ENCODE results near the gene ESPNL.
"Not testable (repeated sequence)": the region's sequence is repeated elsewhere in the genome, so short reads cannot be mapped to it uniquely, and the experiment has no call there.

The ESPNL gene

DNA sequence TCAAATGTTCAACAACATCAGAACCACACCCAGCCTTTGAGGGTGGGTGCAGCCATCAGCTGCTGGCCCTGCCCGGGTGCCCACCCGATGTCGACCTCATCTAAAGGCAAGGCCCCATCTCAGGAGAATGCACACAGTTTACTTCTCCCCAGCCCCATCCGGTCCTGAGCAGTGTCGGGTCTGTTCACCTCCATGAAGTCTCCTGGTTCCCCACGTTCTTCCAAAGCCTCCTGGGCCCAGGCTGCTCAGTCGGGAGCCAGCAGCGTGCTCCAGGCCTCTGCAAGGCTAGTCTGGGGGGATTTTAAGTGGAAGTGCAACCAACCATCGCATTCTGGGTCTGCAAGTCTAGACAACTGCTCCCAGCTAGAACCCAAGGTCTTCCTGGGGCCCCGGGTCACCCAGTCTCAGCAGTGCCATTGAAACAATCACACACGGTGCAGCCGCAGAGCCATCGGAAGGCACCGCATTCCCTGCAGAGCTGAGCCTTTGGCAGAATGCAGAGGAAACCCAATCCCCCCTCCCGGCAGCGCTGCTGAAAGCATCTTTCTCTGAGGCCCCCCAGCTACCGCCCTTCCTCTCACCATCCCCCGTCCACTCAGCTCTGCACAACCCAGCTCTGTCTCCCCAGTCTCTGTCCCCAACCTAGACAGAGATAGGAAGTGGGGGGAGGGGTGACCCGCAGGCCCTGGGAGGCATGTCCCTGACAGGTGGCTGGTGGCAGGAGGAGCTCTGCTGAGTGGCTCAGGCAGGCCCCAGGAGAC, 8.5 kb downstream of the ESPNL start:
- H3K4me3 ChIP-seq: no peak overlapping the region
- H3K27ac ChIP-seq: peak overlapping the region in 1 of 21 experiments; percentile 9

DNA sequence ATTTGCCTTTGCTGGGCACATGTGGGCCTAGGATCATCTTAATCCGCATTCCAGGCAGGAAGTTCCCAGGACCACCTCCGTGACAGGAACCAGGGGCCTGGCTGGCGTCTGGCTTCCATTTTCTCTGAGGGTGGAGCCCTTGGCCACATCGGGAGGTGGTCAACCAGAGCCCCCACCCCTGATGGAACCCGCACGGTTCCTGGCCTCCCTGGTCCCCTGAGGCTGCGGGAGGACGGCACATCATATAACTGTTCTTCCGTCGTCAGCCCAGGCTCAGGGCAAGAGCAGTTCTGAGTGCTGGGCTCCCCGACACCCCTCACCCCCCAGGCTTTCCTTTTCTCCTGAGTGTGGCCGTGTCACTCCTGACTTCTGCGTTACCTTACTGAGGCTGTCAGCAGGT, 13.5 kb downstream of the ESPNL start:
- H3K27ac ChIP-seq: no peak overlapping the region
- no peak overlapping the region for H3K4me3 ChIP-seq

DNA sequence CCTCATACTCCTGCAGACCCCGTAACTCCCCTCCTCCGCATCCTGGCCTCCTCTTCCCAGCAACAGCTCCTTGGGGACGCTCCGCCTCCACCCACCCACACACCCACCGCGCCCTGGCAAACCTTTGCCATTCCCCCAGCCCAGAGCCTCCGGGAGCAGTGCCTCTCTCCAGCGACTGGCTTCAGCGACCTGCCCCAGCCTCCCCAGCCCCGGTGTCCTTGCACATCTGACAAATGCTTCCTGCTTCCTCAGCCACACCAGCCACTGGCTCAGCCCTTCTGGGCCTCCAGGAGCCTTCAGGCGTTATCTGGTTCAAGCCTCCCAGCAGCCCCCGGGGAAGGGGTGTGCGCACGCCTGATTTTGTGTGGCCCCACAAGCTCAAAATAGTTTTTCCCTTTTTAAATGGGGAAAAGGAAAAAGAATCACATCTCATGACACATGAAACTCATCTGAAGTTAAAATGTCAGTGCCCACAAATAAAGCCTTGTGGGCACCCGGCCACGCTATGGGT, 14.2 kb downstream of the ESPNL start:
- Histone ChIP-seq H3K4me3 (no peak overlapping the region), H3K27ac (no peak overlapping the region)

DNA sequence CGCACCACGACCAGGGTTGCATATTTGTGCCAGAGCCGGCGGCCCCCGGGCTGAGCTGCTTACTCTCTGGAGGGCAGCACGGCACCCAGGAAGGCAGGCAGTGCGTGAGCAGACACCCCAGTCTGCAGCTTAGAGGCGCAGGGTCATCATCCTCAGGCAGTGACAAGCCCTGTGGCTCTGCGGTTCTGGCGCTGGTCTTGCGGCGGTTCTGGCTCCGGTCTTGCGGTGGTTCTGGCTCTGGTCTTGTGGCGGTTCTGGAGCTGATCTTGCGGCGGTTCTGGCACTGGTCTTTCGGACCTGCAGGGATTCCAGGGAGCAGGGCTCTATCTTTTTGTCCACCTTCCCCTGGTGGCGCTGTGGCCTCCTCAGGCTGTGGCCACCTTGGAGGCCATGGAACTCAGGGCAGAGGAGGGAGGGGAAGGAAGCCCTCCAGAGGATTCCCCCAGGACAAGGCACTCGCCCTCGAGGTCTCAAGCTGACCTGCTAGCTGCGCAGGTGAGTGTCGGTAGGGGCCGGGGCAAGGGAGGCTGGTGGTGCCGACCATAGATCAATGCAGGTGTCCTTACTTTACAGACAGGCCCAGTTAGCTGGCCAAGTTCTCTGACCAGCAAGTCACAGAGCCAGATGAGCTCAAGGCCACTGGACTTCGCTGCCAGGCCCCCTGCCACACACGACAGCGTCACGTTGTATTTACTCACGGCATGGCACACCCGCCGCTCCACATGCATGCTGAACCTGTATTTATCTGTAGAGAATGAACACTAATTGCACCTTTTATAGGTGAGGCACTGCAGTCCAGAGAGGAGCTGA, 14.9 kb downstream of the ESPNL start:
- Histone ChIP-seq H3K4me3 (no peak overlapping the region), H3K27ac (no peak overlapping the region)

DNA sequence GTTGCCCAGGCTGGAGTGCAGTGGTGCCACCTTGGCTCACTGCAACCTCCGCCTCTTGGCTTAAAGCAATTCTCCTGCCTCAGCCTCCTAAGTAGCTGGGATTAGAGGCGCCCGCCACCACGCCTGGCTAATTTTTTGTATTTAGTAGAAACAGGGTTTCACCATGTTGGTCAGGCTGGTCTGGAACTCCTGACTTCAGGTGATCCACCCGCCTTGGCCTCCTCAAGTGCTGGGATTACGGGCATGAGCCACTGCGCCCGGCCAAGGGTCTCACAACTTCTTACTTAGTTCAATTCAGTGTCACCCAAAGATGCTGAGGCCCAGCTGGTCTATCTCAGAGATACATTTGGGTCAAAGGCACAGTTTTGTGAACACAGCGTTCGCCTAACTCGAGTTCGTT, 15.6 kb downstream of the ESPNL start:
- not testable (repeated sequence) for H3K4me3 ChIP-seq, H3K27ac ChIP-seq

DNA sequence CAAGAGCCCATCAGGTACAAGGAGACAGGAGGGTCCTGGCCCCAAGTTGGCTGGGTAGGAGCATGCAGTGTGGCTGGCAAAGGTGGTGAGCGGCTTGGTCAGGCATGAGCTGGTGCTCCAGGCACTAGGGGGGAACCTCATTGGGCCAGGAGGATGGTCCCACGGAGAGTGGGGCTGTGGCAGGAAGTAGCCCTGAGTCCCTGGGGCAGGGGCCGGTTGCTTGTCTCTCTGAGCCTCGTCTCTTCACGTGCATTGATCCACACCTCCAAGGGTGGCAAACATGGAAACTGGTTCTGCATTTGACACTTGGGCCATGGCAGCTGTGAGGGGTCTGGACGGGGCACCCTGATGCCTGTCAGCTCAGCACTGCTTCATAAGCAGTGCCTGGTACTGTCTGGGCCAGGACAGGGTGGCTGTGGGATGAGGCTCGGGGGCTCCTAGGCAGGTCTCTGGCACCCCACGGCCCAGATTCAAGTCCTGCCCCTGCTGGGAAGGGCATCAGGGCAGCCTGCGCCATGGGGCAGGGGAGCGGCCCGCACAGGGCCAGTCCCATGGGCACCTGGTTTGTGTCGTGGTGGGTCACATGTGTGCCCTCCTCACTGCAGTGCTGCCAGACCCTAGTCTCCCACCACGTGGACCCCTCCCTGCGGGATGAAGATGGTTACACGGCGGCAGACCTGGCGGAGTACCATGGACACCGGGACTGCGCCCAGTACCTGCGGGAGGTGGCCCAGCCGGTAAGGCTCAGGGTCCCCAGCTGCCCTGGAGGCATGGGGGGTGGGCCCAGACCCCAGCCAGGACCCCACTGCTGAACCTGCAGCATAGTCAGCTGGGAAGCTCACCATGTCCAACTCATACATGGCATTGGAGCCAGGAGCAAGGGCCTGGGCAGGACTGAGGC, 16.4 kb downstream of the ESPNL start:
- H3K4me3 ChIP-seq: no peak overlapping the region
- no peak overlapping the region for H3K27ac ChIP-seq

DNA sequence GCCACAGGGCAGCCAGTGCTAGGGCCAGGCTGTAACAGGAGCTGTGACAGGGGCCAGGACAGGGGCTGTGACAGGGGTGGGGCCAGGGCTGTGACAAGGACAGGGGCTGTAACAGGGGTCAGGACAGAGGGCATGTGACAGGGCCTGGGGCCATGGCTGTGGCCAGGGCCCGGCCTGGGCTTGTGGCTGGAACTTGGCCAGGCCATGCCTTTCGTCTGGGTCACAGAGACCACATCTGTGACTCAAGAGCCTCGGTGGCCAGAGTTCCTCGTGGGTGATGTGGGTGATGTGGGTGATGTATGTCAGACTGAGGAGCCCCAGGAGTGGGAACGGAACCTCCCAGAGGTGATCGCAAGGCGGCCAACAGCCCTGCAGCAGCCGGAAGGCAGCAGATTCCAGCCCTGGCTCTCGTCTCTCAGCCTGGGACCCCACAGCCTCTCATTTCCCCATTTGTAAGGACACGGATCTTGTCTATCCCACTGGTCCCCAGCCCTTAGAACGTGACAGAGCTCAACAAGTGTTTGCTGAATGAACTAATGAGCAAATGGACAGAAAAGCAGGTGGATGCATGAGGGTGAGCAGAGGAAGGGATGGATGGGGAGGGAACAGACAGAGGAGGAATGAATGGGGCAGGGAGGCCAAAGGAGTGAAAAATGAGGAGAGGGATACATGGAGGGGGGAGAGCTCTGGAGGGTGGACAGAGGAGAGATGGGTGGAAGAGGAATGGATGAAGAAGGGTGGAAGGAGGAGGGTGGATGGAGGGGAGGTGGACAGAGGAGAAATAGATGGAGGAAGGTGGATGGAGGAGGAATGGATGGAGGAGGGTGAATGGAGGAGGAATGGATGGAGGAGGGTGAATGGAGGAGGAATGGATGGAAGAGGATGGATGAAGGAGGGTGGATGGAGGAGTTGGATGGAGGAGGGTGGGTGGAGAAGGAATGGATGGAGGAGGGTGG, 17.3 kb downstream of the ESPNL start:
- no peak overlapping the region for H3K27ac ChIP-seq
- no peak overlapping the region for H3K4me3 ChIP-seq

DNA sequence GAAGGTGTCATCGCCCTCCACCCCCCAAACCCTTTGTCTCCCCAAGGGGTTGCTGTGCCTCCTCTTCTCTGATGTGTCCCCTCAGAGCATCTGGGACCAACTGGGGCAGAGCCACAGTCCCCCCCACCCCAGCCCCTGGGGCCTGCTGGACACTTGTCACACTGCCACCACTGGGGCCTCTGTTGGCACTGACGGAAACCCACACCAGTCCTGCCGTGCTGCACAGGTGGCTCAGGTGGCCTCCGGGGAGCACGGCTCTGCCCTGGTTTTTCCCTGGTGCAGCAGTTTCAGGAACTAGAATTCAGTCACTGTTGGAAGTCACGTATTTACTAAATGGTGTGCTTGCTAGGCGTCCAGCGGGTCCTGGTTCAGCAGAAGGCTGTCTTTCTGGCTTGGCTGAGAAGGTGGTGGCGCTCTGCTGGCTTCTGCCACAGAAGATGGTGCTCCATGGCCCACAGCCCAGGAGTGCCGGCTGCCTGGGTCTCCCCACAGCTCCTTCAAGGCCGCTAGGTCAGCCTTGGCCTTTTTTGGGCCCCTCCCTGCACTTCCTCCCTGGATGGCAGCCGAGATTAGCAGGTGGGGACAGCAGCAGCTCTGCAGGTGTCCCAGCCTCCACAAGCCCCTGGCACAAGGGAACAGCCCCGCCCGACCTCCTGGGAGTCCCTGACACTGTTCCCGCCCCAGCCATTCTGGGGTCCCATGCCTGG, 19.8 kb downstream of the ESPNL start:
- H3K4me3 ChIP-seq: no peak overlapping the region
- H3K27ac ChIP-seq: no peak overlapping the region

DNA sequence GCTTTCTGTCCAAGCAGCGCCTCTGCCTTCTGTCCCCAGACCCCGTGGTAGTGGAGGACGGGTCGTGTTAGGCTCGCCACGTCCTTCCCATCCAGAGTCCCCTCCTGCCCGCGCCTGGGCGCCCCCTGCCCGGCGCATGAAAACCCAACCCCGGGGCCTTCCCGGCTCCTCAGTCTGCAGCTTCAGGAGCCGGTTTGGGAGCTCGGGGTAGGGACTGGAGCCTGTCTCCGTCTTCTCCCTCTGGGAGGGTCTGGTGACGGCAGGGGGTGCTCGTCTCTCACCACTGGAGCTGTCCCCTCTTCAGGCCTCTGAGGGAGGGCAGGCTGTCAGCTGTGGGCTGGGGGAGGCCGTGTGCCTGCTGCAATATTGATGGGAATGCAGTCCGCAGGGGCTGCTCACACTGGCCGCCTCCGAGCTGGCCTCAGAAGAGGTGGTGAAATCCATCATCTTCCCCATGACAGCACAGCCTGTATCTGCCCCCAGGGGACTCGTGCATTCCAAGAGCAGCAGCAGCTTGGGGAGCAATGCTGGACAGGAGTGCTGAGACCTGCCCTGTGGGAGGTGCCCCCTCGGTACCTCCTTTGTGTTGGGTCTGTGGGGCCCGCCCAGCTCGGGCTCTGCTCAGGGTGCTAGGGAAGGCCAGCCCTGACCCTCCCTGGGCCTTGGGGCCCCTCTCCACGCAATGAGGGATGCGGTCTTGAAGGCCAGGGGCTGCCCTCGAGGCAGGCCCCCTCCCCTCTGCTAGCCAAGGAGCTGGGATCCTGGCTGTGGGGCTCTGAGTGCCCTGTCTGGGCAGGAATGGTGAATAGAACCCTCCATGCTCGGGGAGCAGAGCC, 20.5 kb downstream of the ESPNL start:
- no peak overlapping the region for H3K27ac ChIP-seq
- H3K4me3 ChIP-seq: no peak overlapping the region

DNA sequence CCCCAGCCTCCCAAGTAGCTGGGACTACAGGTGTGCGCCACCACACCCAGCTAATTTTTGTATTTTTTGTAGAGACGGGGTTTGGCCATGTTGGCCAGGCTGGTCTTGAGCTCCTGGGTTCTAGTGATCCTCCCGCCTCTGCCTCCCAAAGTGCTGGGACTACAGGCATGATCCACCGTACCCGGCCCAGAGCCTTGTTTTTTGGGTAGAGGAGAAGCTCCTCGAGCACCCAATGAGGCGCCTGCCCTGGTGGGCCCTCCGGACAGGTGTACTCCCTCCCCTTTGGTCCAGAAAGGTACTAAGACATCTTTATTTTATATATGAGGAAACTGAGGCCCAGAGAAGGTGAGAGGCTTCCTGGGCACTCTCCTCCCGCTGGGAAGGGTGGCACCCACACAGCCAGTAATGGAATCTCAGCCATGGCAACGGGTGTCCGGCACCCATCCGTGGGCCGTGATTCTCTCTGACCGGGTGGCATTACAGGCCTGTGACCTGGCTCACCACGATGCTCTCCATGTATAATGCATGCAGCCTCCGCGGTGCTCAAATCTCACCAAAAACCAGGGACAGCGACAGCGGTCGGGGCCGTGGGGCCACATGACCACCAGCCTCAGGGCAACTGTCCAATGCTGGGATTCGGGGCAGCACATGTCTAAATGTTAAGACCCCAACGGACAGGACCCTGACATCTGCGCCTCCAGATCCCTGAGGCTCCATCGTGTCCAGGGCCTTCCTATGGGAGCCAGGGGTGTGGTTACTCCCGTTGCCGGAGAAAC, 21.6 kb downstream of the ESPNL start:
- Histone ChIP-seq H3K4me3 (no peak overlapping the region), H3K27ac (no peak overlapping the region)

DNA sequence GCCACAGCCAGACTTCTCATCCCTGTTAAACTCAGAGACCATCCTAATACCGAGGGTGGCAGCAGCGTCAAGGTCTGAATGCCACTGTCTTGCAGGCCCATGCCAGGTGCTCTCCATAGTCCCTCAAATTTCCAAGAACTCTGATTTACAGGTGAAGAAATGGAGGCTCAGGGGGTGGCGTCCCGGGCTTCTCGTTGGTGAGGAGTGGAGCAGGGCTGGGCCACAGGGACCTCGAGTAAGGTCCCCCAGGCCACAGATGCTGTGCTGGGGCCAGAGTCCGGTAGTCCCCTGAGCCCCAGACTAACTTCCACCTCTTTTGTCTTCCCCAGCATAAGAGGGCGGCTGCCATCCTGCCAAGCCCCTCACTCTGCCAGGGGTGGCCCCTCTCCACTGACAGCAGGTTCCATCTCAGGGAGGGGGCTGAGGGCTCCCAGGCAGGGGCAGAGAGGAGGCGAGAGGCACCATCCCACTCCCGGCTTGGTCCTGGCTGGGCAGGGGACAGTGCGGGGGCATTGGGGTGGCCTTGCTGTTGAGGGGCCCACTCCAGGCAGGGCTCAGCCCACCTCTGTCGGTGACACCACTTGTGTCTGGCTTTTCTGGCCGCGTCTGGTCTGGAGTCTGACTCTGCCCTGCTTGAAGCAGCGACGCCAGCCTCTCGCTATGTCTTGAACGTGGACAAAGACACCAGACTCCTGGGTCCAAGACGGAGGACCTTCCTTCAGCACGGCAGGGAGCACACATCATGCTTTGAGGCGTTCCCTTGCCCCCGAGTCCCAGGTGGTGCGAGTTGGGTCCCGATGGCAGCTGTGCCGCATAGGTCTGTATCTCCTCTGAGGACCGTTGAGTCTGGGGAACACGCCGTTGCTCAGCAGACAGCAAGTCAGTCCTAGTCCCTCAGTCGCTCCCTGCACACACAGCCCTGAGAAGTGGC, 22.4 kb downstream of the ESPNL start:
- Histone ChIP-seq H3K4me3 (no peak overlapping the region), H3K27ac (no peak overlapping the region)

DNA sequence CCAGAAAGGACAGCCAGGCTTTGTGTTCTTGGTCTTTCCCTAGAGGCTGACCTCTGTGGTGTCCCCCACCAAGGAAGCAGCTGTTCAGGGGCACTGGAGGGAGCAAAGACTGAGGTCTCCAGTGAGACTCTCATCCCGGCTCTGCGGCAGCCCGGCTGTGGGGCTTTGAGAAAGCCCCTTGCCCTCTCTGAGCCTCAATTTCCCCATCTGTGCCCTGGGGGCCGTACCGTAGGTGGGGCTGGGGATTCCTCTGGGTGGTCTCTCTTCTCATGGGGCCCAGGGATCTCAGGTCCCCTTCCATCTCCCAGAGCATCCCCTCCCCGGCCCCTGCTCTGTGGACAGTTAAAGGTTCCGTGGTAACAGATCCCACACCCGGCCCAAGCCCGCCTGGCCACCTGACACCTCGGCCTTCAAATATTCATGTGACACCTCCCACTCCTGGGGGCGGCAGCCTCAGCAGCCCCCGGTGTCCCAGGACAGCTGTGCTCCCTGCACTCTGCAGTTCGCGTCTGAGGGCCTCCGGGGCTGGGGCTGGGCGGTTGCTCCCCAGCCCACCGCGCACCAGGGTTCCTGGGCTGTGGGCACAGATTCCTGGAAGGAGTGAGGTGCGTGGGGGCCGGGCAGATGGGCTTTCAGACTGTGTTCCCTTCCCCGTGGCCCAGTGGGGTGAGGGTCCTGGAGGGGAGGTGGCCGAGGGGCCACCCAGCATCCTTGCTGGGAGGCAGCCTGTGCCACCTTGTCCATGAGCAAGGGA, 23.3 kb downstream of the ESPNL start:
- Histone ChIP-seq H3K27ac (no peak overlapping the region), H3K4me3 (no peak overlapping the region)

DNA sequence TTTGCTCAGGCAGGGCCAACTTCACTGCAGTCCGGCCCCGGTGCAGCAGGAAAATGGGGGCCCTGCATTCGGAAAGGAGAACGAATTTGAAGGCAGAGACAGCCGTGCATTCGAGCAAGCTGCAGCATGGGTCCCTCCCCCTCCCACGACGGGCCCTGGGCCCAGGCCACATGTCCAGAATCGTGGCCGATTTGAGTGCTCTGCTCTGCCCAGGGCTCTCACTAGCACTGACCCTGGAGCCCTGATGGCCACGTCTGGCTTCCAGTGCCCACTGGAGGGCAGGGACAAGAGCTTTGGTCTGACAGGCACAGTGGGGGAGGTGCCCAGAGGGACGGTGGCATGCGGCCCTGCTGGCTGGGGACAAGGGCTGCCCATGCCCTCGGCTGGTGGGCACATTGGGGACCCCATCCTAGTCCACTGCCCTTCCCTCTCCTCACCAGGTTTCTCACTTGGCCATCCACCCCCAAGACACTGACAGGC, 23.9 kb downstream of the ESPNL start:
- Histone ChIP-seq H3K4me3 (no peak overlapping the region), H3K27ac (no peak overlapping the region)

DNA sequence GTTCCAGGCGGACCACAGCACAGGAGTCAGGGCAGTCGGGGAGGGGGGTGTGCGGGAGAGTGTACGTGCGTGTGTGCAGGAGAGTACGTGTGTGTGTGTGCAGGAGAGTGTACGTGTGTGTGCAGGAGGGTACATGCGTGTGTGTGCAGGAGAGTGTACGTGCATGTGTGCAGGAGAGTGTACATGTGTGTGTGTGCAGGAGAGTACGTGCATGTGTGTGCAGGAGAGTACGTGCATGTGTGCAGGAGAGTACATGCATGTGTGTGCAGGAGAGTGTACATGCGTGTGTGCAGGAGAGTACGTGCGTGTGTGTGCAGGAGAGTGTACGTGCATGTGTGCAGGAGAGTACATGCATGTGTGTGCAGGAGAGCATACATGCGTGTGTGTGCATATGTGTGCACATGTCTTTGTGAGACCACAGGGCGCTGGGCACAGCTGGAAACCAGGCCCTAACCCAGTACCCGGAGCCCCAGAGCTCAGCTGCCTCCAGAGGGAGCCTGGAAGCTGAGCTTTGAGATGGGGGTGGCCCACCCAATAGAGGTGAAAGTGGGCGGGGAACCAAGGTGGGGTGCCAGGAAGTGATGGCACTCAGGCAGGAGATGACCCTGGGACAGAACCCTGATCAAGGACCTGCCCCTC, 24.5 kb downstream of the ESPNL start:
- Histone ChIP-seq H3K4me3 (no peak overlapping the region), H3K27ac (no peak overlapping the region)
